ENCODE data around the gene KATNA1. TPM values are rescaled to one million over a fixed set of nuclear protein-coding genes. Genes with fewer than 3 reads are reported as not detected.

The KATNA1 gene
- total and polyA plus RNA-seq, 9 of the 15 experiments (the other 6 are each of a cell fraction or from before 2014, with no cell fraction given), result 22.5 to 76.9 (median 45.0) TPM

DNA sequence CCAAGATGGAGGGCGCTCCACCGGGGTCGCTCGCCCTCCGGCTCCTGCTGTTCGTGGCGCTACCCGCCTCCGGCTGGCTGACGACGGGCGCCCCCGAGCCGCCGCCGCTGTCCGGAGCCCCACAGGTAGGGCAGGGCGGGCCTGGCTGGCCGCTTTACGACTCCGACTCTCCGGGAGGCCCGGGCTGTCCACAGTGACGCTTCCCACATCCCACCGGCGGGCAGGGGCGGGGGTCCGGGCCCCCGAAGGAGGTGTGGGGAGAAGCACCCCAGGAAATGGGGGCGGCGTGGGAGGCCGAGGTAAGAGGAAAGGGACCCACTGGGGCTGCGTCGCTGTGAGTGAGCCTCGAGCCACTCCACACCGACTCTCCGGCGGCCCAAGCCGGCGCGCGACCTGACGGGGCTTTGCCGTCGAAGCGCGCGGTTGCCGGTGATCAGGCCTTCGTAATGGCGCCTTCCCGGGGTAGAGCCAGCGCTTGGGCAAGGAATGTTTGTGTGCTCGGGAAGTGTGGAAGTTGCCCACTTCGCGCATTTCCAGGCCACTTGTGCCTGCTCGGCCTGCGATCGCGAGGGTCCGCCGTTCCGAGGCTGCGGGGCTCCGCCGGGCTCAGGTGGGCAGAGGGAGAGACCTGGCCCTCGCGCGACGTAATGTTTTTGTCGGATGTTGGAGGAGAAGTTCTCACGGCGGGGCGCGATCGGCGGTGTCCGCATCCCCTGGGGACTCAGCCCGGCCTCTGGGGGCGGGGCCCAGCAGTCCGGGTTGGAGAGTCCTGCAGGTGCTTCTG, 81.9 kb downstream of the KATNA1 start (continued):
- TF ChIP-seq, protein P1, sequence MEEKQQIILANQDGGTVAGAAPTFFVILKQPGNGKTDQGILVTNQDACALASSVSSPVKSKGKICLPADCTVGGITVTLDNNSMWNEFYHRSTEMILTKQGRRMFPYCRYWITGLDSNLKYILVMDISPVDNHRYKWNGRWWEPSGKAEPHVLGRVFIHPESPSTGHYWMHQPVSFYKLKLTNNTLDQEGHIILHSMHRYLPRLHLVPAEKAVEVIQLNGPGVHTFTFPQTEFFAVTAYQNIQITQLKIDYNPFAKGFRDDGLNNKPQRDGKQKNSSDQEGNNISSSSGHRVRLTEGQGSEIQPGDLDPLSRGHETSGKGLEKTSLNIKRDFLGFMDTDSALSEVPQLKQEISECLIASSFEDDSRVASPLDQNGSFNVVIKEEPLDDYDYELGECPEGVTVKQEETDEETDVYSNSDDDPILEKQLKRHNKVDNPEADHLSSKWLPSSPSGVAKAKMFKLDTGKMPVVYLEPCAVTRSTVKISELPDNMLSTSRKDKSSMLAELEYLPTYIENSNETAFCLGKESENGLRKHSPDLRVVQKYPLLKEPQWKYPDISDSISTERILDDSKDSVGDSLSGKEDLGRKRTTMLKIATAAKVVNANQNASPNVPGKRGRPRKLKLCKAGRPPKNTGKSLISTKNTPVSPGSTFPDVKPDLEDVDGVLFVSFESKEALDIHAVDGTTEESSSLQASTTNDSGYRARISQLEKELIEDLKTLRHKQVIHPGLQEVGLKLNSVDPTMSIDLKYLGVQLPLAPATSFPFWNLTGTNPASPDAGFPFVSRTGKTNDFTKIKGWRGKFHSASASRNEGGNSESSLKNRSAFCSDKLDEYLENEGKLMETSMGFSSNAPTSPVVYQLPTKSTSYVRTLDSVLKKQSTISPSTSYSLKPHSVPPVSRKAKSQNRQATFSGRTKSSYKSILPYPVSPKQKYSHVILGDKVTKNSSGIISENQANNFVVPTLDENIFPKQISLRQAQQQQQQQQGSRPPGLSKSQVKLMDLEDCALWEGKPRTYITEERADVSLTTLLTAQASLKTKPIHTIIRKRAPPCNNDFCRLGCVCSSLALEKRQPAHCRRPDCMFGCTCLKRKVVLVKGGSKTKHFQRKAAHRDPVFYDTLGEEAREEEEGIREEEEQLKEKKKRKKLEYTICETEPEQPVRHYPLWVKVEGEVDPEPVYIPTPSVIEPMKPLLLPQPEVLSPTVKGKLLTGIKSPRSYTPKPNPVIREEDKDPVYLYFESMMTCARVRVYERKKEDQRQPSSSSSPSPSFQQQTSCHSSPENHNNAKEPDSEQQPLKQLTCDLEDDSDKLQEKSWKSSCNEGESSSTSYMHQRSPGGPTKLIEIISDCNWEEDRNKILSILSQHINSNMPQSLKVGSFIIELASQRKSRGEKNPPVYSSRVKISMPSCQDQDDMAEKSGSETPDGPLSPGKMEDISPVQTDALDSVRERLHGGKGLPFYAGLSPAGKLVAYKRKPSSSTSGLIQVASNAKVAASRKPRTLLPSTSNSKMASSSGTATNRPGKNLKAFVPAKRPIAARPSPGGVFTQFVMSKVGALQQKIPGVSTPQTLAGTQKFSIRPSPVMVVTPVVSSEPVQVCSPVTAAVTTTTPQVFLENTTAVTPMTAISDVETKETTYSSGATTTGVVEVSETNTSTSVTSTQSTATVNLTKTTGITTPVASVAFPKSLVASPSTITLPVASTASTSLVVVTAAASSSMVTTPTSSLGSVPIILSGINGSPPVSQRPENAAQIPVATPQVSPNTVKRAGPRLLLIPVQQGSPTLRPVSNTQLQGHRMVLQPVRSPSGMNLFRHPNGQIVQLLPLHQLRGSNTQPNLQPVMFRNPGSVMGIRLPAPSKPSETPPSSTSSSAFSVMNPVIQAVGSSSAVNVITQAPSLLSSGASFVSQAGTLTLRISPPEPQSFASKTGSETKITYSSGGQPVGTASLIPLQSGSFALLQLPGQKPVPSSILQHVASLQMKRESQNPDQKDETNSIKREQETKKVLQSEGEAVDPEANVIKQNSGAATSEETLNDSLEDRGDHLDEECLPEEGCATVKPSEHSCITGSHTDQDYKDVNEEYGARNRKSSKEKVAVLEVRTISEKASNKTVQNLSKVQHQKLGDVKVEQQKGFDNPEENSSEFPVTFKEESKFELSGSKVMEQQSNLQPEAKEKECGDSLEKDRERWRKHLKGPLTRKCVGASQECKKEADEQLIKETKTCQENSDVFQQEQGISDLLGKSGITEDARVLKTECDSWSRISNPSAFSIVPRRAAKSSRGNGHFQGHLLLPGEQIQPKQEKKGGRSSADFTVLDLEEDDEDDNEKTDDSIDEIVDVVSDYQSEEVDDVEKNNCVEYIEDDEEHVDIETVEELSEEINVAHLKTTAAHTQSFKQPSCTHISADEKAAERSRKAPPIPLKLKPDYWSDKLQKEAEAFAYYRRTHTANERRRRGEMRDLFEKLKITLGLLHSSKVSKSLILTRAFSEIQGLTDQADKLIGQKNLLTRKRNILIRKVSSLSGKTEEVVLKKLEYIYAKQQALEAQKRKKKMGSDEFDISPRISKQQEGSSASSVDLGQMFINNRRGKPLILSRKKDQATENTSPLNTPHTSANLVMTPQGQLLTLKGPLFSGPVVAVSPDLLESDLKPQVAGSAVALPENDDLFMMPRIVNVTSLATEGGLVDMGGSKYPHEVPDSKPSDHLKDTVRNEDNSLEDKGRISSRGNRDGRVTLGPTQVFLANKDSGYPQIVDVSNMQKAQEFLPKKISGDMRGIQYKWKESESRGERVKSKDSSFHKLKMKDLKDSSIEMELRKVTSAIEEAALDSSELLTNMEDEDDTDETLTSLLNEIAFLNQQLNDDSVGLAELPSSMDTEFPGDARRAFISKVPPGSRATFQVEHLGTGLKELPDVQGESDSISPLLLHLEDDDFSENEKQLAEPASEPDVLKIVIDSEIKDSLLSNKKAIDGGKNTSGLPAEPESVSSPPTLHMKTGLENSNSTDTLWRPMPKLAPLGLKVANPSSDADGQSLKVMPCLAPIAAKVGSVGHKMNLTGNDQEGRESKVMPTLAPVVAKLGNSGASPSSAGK (IDR thresholded peaks at IDR 0.05), result peak; percentile 89
- no peak for TF ChIP-seq PML (IDR thresholded peaks at IDR 0.05; ENCODE audit: low read length)
- TF ChIP-seq GABPB1 (CRISPR knock-in tag; IDR thresholded peaks at IDR 0.05), result peak; percentile 47; the same call in 1 of the 2 replicates
- 0 out of 2 replicates have a peak, but pooled peaks have one; percentile 36 for TF ChIP-seq ZBED1 (IDR thresholded peaks at IDR 0.05)
- no peak for TF ChIP-seq MEIS2 (IDR thresholded peaks at IDR 0.05; ENCODE audit: partially characterized antibody)
- peak; percentile 32 for TF ChIP-seq TBP (optimal IDR thresholded peaks at IDR 0.05; ENCODE audit: low read depth, low read length)
